Measurements from ENCODE around the gene UBE3C.

Gene UBE3C

DNA sequence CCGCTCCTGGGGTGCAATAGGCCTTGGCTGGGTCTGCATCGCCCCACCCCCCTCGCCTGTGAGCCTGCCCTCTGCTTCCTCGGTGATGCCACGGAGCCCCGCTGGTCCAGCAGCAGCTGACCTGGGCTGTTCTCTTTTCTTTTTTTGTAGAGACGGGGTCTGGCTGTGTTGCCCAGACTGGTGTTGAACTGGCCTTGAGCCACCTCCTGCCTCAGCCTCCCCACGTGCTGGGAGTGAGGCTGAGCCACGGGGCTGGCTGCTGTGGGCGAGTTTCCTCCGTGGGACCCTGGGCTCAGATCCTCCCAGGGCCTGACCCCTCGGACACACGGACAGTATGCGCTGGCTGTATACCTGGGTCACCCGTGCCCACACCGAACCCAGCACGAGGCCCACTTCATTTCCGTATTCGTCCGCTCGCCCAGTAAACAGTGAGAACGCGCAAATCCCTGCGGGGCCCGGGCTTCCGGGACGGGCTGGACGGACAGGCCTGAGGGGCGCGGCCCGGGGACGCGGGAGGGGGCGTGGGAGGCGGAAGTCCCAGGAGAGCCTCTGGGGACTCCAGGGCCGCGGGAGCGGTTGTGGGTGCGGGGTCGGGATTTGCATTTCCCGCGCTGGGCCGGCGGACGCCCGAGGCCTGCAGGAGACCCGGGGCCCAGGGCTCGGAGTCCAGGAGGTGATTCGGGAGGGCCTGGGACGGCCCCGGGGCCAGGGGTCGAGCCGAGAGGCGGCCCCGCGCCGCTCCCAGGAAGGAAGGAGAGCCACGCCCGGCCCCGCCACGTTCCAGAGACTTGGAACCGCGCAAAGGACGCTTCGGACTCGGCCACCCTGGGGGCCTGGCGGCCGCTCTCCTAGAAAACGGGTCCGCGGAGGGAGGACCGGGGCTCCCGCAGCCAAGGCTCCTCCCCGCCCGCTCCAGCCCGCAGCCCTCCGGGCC is 140.3 kb downstream of the UBE3C start:
- Mint-ChIP-seq H3K9me3 (peaks cover 3% of the 10 kb centered on the region), H3K4me3 (peak overlapping the region; percentile 70), H3K27me3 (no peaks in the 10 kb centered on the region), H3K27ac (peak overlapping the region; percentile 38), H3K36me3 (no peaks in the 10 kb centered on the region), H3K4me1 (peaks cover 3% of the 10 kb centered on the region)
- no peak for DNase-seq (ENCODE audit: low spot score in 2 of 2)
- peak; percentile 50 for ATAC-seq (ENCODE audit: low read depth)

DNA sequence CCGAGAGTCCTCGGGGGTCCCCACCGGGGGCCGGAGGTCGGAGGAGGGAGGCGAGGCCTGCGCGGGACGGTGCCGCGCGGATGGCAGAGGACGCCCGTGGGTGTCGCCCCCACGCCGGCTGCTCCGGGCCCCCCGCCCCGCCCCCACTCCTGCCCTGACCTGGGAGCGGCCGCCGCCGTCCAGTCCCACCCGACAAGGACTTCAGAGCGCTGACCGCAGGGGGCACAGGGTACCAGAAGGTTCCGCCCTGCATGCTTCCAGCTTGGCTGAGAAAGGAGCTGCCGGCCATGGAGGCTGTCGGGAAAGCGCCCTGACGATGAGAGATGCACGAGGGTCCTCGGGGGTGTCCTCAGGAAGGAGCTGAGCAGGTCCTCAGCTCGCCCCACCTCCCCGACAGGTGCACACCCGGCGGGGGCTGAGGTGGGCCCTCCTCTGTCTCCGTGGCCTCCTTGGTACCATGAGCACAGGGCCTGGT is 141.1 kb downstream of the UBE3C start:
- H3K4me1 Mint-ChIP-seq: peaks cover 3% of the 10 kb centered on the region
- no peaks in the 10 kb centered on the region for H3K36me3 Mint-ChIP-seq
- ATAC-seq (ENCODE audit: low read depth) (no peak), DNase-seq (ENCODE audit: low spot score in 2 of 2) (no peak)
- peaks cover 3% of the 10 kb centered on the region for H3K9me3 Mint-ChIP-seq
- H3K27ac Mint-ChIP-seq: no peak overlapping the region
- peak overlapping the region; percentile 11 for H3K4me3 Mint-ChIP-seq
- H3K27me3 Mint-ChIP-seq: no peaks in the 10 kb centered on the region

DNA sequence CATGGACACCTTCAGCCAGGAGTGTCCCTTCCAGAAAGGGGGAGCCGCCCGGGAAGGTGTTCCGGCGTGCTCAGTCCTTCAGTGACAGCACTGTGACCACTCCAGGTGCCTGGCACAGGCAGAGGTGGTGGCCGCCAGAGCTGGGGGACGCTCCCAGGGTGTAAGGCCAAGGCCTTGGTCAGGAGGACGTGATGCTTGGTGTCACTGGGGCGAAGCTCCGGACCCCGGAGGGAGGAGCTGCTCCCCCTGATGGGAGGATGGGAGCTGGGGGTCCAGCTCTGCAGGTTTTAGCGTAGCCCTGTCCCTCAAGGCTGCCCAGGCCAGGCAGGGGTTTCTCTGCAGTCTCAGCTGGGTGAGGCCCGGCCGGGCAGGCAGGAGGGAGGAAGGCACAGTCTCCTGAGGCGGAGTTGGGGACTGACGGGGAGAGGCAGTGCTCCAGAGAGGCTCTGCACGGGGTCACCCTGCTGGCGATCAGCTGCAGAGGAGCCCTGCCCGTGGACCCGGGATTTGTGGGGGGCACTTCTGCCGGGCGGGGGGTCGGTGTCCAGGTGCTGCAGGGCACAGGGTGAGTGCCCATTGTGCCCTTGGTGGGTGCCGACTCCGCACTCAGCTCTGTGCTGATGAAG is 141.6 kb downstream of the UBE3C start:
- ATAC-seq (ENCODE audit: low read depth) (no peak), DNase-seq (ENCODE audit: low spot score in 2 of 2) (no peak)
- H3K9me3 Mint-ChIP-seq: peaks cover 3% of the 10 kb centered on the region
- H3K36me3 Mint-ChIP-seq: no peaks in the 10 kb centered on the region
- H3K4me3 Mint-ChIP-seq: peak overlapping the region; percentile 24
- no peaks in the 10 kb centered on the region for H3K27me3 Mint-ChIP-seq
- H3K27ac Mint-ChIP-seq: no peak overlapping the region
- peaks cover 3% of the 10 kb centered on the region for H3K4me1 Mint-ChIP-seq

DNA sequence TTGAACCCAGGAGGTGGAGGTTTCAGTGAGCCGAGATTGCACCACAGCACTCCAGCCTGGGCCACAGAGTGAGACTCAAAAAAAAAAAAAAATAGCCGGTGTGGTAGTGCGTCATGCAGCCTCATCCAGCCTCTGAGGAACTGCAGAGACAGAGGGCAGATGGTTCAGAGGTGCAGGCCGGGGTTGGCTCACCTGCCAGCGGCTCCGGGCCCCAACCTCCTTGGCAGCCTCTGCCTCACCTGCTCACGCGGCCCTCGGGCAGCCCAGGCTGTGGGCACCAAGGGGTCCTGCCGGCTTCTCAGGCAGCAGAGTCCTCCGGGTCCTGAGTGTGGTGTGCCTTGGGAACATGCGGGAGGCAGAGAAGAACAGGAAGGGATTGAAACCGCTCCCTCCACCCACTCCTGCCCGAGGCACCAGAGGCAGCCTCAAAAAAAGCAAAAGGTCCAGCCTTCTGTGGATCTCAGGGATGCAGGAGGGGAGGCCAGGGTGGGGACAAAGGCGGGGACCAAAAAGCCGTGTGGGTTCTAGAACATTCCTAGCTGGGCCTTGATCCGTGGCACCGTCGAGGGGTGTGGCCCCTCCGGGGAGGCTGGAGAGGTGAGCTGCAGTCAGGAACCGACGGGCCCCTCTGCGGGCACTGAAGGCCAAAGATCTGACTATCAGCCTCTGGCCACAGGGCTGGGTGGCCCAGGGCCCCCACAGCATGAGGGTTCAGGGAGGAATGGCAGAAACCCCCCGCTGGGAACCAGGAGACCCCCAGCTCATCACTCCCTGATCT is 142.7 kb downstream of the UBE3C start:
- H3K4me3 Mint-ChIP-seq: no peak overlapping the region
- no peak overlapping the region for H3K27ac Mint-ChIP-seq
- ATAC-seq (ENCODE audit: low read depth) (no peak), DNase-seq (ENCODE audit: low spot score in 2 of 2) (no peak)
- no peaks in the 10 kb centered on the region for H3K27me3 Mint-ChIP-seq
- no peaks in the 10 kb centered on the region for H3K36me3 Mint-ChIP-seq
- peaks cover 3% of the 10 kb centered on the region for H3K9me3 Mint-ChIP-seq
- peaks cover 3% of the 10 kb centered on the region for H3K4me1 Mint-ChIP-seq

DNA sequence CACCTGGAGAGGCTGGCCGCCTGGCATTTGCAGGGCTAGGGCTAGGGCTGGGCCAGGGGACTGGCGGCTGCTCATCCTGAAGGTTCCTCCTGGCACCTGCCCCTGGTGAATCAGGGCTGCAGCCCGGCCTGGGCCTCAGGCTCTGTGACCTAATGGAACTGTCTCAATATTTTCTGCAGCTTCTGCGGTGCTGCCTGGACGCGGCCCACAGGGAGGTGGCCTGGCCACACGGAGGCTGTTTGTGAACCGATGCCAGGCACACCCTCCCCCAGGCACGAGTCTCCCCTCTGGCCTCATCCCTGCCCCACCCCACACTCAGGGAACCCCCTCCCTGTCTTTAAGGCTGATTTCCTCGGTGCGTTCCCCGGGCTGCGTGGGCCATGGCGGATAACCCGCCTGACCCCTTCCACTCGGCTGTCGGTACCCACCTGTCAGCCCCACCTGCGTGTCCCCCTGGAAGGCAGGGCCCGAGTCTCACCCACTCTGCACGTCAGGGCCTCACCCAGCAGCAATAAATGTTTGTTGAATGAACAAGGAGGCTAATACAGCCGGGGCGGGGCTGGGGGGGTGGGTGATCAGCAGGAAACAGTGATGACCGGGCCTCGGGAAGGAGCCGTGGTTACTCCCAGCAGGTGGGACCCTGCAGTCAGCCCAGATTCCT is 143.5 kb downstream of the UBE3C start:
- ATAC-seq (ENCODE audit: low read depth): no peak
- Mint-ChIP-seq H3K4me1 (peaks cover 1% of the 10 kb centered on the region), H3K27me3 (no peaks in the 10 kb centered on the region), H3K9me3 (peaks cover 3% of the 10 kb centered on the region), H3K4me3 (no peak overlapping the region), H3K27ac (no peak overlapping the region), H3K36me3 (no peaks in the 10 kb centered on the region)
- DNase-seq (ENCODE audit: low spot score in 2 of 2): no peak

DNA sequence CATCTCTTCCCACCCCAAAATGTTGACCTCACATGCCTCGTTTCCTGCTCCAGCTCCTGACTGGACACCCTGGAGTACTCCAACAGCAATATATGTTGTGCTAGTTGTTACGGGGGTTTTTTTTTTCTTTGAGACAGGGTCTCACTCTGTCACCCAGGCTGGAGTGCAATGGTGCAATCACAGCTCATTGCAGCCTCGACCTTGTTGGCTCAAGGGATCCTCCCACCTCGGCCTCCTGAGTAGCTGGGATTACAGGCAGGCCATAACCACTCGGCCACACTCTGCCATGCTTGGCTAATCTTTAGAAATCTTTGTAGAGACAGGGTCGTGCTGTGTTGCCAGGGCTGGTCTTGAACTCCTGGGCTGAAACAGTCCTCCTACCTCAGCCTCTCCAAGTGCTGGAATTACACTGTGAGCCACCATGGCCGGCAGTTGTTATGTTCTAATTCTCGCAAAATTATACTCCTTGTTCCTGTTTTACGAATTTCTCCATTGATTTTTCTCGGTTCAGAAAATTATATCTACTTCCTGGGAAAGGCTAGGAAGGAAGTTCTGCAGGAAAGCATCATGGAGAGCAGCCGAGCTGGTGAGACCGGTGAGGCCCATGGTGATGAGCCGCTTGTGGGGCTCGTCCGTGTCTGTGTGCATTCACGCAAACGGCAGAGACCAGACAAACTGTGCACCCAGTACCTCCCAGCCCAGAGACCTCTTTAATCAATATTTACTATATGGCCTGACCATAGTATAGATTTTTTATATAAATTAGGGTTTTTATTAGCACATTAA is 145.7 kb downstream of the UBE3C start:
- peaks cover 3% of the 10 kb centered on the region for H3K27me3 Mint-ChIP-seq
- no peaks in the 10 kb centered on the region for H3K36me3 Mint-ChIP-seq
- no peak overlapping the region for H3K27ac Mint-ChIP-seq
- peaks cover 3% of the 10 kb centered on the region for H3K9me3 Mint-ChIP-seq
- no peak overlapping the region for H3K4me3 Mint-ChIP-seq
- no peak for DNase-seq (ENCODE audit: low spot score in 2 of 2)
- no peaks in the 10 kb centered on the region for H3K4me1 Mint-ChIP-seq
- ATAC-seq (ENCODE audit: low read depth): no peak

DNA sequence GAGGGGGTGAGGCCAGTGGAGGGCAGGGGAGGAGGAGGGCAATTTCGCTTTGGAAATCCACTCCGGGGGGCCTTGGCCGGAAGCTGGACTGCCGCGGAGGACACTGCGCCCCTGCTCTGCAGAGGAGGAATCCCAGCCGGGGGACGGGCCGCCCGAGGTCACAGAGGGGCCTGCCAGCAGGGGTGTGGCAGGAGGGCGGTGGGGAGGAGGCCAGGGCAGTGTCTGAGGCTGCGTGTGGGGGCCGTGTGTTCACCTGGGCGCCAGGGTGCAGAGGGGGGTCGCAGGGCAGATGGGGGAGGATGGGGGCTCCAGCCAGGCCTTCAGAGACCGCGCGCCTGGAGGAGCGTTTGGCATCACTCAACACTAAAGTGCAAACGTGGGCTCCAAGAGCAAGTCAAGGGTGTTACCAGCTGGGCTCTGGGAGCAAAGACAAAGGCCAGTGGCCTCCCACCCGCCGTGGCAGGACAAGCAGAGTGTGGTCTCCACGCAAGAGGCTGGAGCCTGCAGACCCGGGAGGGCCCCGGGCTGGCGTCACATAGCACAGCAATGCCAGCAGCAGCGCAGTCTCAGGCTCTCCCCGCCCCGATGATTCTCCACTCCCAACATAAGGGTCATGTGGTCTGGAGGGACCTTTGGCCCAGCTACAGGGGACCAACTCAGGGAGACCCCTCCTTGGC is 152.8 kb downstream of the UBE3C start:
- no peak for DNase-seq (ENCODE audit: low spot score in 2 of 2)
- Mint-ChIP-seq H3K36me3 (no peaks in the 10 kb centered on the region), H3K4me3 (no peak overlapping the region), H3K4me1 (no peaks in the 10 kb centered on the region), H3K27me3 (peaks cover 8% of the 10 kb centered on the region), H3K9me3 (no peaks in the 10 kb centered on the region), H3K27ac (no peak overlapping the region)
- no peak for ATAC-seq (ENCODE audit: low read depth)

DNA sequence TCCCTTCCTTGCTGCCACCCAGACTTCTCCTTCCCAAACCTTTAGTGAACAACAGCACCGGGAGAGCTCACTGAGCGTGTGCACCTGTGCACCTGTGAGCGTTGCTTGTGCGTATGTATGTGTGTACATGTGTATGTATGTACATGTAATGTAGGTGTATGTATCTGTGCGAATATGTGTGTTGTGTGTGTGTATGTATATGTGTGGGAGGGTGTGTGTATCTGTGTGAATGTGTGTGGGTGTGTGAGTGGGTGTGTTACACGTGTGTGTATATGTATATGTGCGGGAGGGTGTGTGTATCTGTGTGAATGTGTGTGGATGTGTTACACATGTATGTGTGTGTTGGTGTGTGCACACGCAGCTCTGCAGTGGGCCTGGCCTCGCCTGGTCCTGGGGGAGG is 153.5 kb downstream of the UBE3C start:
- H3K27me3 Mint-ChIP-seq: peaks cover 8% of the 10 kb centered on the region
- DNase-seq (ENCODE audit: low spot score in 2 of 2): no peak
- H3K9me3 Mint-ChIP-seq: no peaks in the 10 kb centered on the region
- ATAC-seq (ENCODE audit: low read depth): no peak
- H3K4me1 Mint-ChIP-seq: no peaks in the 10 kb centered on the region
- no peak overlapping the region for H3K4me3 Mint-ChIP-seq
- H3K36me3 Mint-ChIP-seq: no peaks in the 10 kb centered on the region
- H3K27ac Mint-ChIP-seq: no peak overlapping the region

DNA sequence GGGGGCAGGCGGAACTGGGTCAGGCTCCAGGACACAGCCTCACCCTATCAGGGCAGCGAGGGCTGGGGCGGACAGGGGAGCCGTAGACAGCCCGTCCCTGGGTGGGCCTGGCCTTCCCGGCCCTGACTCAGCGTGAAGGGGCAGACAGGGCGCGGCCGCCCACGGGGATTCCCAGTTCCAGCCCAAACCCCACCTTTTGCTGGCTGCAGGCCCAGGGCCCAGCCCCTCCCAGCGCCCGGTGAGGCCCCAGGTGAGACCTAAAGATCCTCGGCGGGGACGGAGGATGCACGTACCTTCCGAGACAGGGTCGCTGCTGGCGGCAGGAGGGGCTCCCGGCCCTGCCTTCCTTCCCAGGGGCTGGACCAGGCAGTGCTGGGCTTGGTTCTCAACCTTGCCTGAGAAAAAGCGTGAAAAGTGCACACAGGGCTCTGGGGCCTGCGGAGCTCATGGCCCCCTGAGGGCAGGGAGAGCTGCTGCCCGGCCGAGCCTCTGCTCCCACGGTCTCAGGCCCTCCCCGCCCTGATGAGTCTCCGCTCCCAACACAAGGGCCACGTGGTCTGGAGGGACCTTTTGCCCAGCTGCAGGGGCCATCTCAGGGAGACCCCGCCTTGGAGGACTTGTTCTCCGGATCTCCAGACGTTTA is 154.2 kb downstream of the UBE3C start:
- Mint-ChIP-seq H3K27ac (no peak overlapping the region), H3K4me1 (peaks cover 1% of the 10 kb centered on the region), H3K36me3 (no peaks in the 10 kb centered on the region), H3K4me3 (no peak overlapping the region), H3K27me3 (peaks cover 10% of the 10 kb centered on the region), H3K9me3 (no peaks in the 10 kb centered on the region)
- ATAC-seq (ENCODE audit: low read depth): no peak
- no peak for DNase-seq (ENCODE audit: low spot score in 2 of 2)

DNA sequence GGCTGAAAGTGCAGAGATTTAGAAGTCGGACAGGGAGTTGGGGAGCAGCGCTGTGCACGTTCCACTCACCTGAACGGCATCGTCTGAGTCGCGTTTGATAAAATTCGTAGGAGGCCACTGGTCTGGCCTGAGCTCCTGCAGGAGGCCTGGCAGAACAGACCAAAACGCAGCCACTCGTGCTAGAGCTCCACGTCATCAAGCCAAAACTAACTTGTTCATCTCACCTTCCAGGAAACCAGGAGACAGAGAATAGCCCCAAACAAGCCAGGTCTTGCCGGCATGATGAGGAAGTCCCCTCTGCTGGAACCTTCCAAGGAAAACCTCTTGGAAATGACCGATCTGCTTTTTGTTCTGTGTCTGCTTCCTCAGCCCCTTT is 154.7 kb downstream of the UBE3C start:
- no peak for ATAC-seq (ENCODE audit: low read depth)
- Mint-ChIP-seq H3K36me3 (no peaks in the 10 kb centered on the region), H3K27ac (no peak overlapping the region), H3K4me3 (no peak overlapping the region), H3K27me3 (peaks cover 8% of the 10 kb centered on the region), H3K4me1 (peaks cover 2% of the 10 kb centered on the region), H3K9me3 (no peaks in the 10 kb centered on the region)
- no peak for DNase-seq (ENCODE audit: low spot score in 2 of 2)

DNA sequence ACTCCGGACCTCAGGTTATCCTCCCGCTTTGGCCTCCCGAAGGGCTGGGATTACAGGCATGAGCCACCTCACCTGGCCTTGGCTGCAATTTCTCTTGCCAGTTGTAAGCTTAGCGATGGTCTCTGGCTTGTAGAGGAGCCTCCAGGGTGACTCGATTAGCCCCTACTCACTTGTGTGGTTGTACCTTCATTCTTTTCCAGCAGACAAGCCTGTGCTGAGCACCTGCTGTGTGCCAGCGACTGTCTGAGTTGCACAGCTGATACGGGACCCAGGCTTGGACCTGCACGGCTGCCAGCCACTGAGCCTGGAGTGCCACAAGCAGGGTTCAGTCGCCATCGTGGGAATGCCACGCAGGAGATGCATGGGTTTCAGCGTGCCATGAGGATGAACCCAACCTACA is 156.0 kb downstream of the UBE3C start:
- no peaks in the 10 kb centered on the region for H3K9me3 Mint-ChIP-seq
- no peak overlapping the region for H3K4me3 Mint-ChIP-seq
- H3K27me3 Mint-ChIP-seq: peaks cover 16% of the 10 kb centered on the region
- ATAC-seq (ENCODE audit: low read depth) (no peak), DNase-seq (ENCODE audit: low spot score in 2 of 2) (no peak)
- H3K4me1 Mint-ChIP-seq: peaks cover 13% of the 10 kb centered on the region
- no peaks in the 10 kb centered on the region for H3K36me3 Mint-ChIP-seq
- H3K27ac Mint-ChIP-seq: no peak overlapping the region

DNA sequence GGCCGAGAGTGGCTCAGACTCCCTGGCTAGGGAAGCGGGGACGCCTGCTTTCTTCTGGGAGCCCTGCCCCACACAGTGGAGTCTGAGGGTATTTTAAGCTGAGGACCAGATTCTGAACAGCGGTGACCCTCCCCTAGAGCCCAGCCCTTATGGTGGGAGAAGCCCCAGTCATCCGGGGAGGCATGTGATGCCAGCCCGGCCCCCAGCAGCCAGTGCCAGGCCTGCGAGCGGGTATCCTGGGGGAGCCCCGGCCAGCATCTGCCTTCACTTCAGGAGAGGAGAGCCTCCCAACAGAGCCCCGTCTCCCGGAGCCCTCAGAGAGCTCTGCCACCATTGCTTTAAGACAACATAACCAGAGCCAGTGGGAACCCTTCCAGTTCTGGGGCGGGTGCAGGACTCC is 156.6 kb downstream of the UBE3C start:
- ATAC-seq (ENCODE audit: low read depth): no peak
- H3K4me1 Mint-ChIP-seq: peaks cover 13% of the 10 kb centered on the region
- H3K36me3 Mint-ChIP-seq: no peaks in the 10 kb centered on the region
- H3K27me3 Mint-ChIP-seq: peaks cover 16% of the 10 kb centered on the region
- no peaks in the 10 kb centered on the region for H3K9me3 Mint-ChIP-seq
- DNase-seq (ENCODE audit: low spot score in 2 of 2): no peak
- no peak overlapping the region for H3K4me3 Mint-ChIP-seq
- H3K27ac Mint-ChIP-seq: no peak overlapping the region

Measured in memory B cell (primary cell).